RWPE2 (cell line): ENCODE results near the gene PDE8A.
"Not testable (repeated sequence)": the region's sequence is repeated elsewhere in the genome, so short reads cannot be mapped to it uniquely, and the experiment has no call there.

Experiments
- ATAC-seq: fragments of 200-7000 bp; cut with Tn5 transposase; 3 replicates; pipeline ENCODE4 v1.9.1; 2021; ENCODE audit warnings: low read depth
- DNase-seq: peaks from one replicate; pipeline ENCODE4 v3.0.0-alpha.2; 2020; ENCODE audit warnings: low spot score
- H3K27ac ChIP-seq: fragments of 450-650 bp; 2 replicates; pipeline ENCODE4 v1.5.1; 2017; ENCODE audit warnings: mild to moderate bottlenecking; ENCODE audit not compliant: poor library complexity, severe bottlenecking
- H3K27me3 ChIP-seq: fragments of 250-450 bp; sonication (Bioruptor Pico); 2 replicates; pipeline ENCODE4 v1.5.1; 2021; ENCODE audit warnings: mild to moderate bottlenecking, moderate library complexity; ENCODE audit not compliant: insufficient read depth, poor library complexity, severe bottlenecking
- H3K36me3 ChIP-seq: fragments of 250-450 bp; sonication (Bioruptor Pico); 2 replicates; pipeline ENCODE4 v1.5.1; 2020; ENCODE audit warnings: low read depth, mild to moderate bottlenecking, moderate library complexity
- H3K4me1 ChIP-seq: fragments of 250-450 bp; sonication (Bioruptor Pico); 2 replicates; pipeline ENCODE4 v1.5.1; 2021; ENCODE audit warnings: mild to moderate bottlenecking, moderate library complexity; ENCODE audit not compliant: insufficient read depth, poor library complexity, severe bottlenecking
- H3K4me3 ChIP-seq: fragments of 250-450 bp; sonication (Bioruptor Pico); 2 replicates; pipeline ENCODE4 v1.5.1; 2021; ENCODE audit warnings: mild to moderate bottlenecking, moderate library complexity; ENCODE audit not compliant: severe bottlenecking
- H3K9me3 ChIP-seq: fragments of 250-450 bp; sonication (Bioruptor Pico); 2 replicates; pipeline ENCODE4 v1.5.1; 2021; ENCODE audit warnings: mild to moderate bottlenecking, moderate library complexity; ENCODE audit not compliant: severe bottlenecking
- TF ChIP-seq, protein P1 (sequence below): fragments of 450-650 bp; IDR thresholded peaks from one replicate; pipeline ENCODE4 v1.5.1; 2017; ENCODE audit warnings: mild to moderate bottlenecking, moderate library complexity; ENCODE audit not compliant: poor library complexity, severe bottlenecking

Gene PDE8A

DNA sequence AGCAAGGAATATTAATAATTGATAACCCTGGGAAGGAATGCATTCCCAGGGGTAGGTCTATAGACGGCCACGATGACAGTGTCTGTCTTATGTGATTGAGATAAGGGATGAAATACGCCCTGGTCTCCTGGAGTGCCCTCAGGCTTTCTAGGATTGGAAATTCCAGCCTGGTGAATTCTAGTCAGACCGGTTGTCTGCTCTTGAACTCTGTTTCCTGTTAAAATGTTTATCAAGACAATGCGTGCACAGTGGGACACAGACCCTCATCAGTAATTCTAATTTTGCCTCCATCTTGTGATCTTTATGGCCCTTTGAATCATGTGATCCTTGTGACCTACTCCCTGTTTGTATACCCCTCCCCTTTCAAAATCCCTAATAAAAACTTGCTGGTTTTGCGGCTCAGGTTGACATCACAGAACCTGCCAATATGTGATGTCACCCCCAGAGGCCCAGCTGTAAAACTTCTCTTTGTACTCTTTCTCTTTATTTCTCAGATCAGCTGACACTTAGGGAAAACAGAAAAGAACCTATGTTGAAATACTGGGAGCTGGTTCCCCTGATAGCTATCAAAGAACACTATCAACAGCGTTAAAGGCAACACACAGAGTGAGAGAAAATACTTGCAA, 183.3 kb downstream of the PDE8A start:
- no peak for DNase-seq
- no peaks in the 10 kb centered on the region for H3K36me3 ChIP-seq
- TF ChIP-seq, protein P1, sequence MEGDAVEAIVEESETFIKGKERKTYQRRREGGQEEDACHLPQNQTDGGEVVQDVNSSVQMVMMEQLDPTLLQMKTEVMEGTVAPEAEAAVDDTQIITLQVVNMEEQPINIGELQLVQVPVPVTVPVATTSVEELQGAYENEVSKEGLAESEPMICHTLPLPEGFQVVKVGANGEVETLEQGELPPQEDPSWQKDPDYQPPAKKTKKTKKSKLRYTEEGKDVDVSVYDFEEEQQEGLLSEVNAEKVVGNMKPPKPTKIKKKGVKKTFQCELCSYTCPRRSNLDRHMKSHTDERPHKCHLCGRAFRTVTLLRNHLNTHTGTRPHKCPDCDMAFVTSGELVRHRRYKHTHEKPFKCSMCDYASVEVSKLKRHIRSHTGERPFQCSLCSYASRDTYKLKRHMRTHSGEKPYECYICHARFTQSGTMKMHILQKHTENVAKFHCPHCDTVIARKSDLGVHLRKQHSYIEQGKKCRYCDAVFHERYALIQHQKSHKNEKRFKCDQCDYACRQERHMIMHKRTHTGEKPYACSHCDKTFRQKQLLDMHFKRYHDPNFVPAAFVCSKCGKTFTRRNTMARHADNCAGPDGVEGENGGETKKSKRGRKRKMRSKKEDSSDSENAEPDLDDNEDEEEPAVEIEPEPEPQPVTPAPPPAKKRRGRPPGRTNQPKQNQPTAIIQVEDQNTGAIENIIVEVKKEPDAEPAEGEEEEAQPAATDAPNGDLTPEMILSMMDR, result no peak
- H3K27me3 ChIP-seq, result no peaks in the 10 kb centered on the region
- H3K9me3 ChIP-seq, result no peaks in the 10 kb centered on the region
- H3K4me3 ChIP-seq, result no peak overlapping the region
- no peaks in the 10 kb centered on the region for H3K4me1 ChIP-seq
- ATAC-seq, result no peak
- no peak overlapping the region for H3K27ac ChIP-seq

DNA sequence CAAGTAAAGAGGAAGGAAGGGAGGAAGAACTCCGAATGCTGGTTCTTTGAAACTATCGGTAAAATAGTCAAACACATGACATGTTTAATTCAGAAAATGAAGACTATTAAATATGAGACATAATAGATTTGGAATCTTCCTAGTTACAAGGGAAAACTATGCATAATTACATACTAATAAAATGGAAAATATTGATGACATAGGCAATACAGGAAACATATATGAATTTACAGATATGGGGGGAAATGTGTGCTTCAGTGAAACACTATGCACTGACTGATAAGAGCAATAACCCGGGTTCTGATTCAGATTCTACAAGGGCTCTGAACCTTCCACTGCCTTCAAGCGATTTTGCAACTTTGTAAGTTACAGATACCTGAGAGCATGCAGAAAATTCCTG, 185.9 kb downstream of the PDE8A start:
- Histone ChIP-seq H3K36me3 (no peaks in the 10 kb centered on the region), H3K9me3 (peaks cover 9% of the 10 kb centered on the region), H3K27ac (no peak overlapping the region), H3K4me1 (no peaks in the 10 kb centered on the region), H3K4me3 (no peak overlapping the region), H3K27me3 (no peaks in the 10 kb centered on the region)
- no peak for ATAC-seq
- TF ChIP-seq, protein P1, result no peak
- no peak for DNase-seq

DNA sequence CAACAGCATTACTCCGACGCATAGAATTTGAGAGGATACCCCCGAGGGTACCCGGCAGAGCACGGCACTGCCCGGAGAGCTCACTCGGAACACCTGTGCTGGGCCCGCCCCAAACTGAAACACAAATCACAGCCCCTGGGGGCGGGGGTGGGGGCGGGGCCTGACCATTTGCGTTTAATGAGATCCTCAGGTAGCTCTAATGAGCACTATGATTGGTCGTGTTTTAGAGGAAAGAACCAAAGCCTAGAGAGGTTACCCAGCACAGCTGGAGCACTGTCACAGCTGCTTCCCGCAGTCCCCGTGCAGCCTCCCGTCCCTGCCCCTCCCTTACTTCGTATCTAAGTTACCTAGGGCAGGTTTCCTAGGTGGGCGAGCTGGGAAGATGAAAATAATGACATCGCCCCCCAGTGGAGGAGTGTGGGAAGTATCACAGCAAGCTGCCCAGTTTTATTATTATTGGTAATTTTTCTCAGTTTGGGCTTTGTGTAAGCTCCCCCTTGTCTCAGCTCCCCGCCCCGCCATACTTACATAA, 187.1 kb downstream of the PDE8A start:
- H3K9me3 ChIP-seq, result peaks cover 9% of the 10 kb centered on the region
- DNase-seq (no peak), ATAC-seq (peak; percentile 92)
- peaks cover 4% of the 10 kb centered on the region for H3K4me1 ChIP-seq
- H3K36me3 ChIP-seq, result no peaks in the 10 kb centered on the region
- H3K4me3 ChIP-seq, result peak overlapping the region; percentile 32
- no peak overlapping the region for H3K27ac ChIP-seq
- H3K27me3 ChIP-seq, result no peaks in the 10 kb centered on the region
- TF ChIP-seq, protein P1, result peak; percentile 89

DNA sequence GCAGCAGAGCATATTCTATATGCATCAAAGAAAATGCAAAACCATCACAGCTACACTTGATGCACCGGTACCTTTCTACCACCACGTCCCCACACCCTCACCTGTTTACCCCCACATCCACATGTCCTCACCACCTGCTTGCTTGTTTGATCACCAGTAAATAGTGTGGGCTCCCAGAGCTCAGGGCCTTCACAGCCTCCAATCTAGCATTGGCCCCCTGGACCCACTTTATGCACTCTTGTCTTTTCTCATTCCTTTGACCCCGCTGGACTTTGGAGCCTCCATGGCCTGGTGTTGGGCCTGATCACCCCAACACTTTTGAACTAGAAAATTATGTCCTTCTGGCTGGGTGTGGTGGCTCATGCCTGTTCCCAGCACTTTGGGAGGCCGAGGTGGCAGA, 190.1 kb downstream of the PDE8A start:
- DNase-seq (no peak), ATAC-seq (no peak)
- H3K27me3 ChIP-seq, result no peaks in the 10 kb centered on the region
- H3K9me3 ChIP-seq, result peaks cover 9% of the 10 kb centered on the region
- TF ChIP-seq, protein P1, result no peak
- no peak overlapping the region for H3K27ac ChIP-seq
- H3K4me1 ChIP-seq, result peaks cover 6% of the 10 kb centered on the region
- H3K36me3 ChIP-seq, result no peaks in the 10 kb centered on the region
- H3K4me3 ChIP-seq, result no peak overlapping the region

DNA sequence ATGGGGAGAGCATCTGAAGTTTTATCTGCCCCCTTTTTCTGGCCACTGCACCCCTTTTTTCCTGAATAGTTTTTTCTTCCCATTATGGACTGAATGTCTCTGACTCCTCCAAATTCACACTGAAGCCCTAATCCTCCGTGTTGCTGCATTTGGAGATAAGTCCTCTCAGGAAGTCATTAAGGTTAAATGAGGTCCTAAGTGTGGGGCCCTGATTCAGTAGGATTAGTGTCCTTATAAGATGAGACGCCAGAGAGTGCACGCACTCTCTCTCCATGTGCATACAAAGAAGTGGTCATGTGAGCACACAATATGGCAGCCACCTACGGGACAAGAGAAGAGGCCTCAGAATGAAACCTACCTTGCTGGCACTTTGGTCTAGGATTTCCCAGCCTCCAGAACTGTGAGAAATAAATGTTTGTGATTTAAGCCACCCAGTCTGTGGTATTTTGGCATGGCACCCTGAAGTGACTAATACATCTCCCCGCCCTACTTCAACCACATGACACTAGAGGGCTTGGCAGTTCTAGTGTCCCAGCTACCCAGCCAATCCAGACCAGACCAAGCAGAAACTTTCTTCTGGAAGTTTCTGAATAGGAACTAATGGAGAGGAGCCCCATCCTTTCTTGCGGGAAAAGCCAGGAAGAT, 191.3 kb downstream of the PDE8A start:
- H3K27me3 ChIP-seq, result no peaks in the 10 kb centered on the region

DNA sequence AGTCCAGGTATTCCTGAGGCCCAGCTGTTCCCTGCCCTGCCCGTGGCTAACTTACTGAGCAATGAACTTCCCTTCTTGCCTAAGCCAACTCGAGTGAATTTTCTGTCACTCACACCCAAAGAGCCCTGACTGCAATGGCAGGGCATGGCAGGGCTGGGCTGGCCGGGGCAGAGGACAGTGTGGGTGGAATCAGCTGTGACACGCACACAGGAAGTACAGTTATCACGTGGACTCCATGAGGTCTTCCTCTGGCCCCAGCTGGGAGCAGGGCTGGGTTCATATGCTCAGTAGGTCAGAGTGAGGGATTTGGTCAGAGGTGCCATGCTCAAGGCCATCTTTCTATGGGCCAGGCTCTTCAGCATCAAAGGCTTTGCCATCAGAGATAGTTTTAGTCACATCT, 192.0 kb downstream of the PDE8A start:
- H3K27me3 ChIP-seq, ATAC-seq: not testable (repeated sequence)

More for the DNA sequence above, 191.3 kb downstream of the PDE8A start:
- H3K4me3 ChIP-seq, result no peak overlapping the region
- peaks cover 9% of the 10 kb centered on the region for H3K9me3 ChIP-seq
- H3K36me3 ChIP-seq, result no peaks in the 10 kb centered on the region
- ATAC-seq, result no peak
- H3K27ac ChIP-seq, result no peak overlapping the region
- TF ChIP-seq, protein P1, result no peak
- DNase-seq, result no peak
- peaks cover 15% of the 10 kb centered on the region for H3K4me1 ChIP-seq

More for the DNA sequence above, 192.0 kb downstream of the PDE8A start:
- not testable (repeated sequence) for H3K4me3 ChIP-seq, H3K27ac ChIP-seq, DNase-seq, H3K9me3 ChIP-seq, H3K36me3 ChIP-seq
- H3K4me1 ChIP-seq, result peaks cover 15% of the 10 kb centered on the region
